Activated T-cell treated with anti-CD3 and anti-CD28 coated beads, Interleukin-2, amount 50 U/mL, for 4 hours (primary cell): Measurements from ENCODE around the gene TRIM59. TPM values are rescaled to one million over a fixed set of nuclear protein-coding genes. Genes with fewer than 3 reads are reported as not detected.

Experiments used
- ATAC-seq, 2 donors: fragments of 200-7000 bp; cut with Tn5 transposase; one replicate each; pipeline ENCODE4 v1.10.0; 2021
- DNase-seq: peaks from one replicate; pipeline ENCODE4 v3.0.0-alpha.2; 2020
- H3K27me3 Mint-ChIP-seq: one replicate; pipeline ENCODE4 v1.8.0; 2021; ENCODE audit warnings: low read depth, mixed read lengths
- H3K36me3 Mint-ChIP-seq: one replicate; pipeline ENCODE4 v1.8.0; 2022; ENCODE audit warnings: mixed read lengths; ENCODE audit not compliant: insufficient read depth
- H3K4me1 Mint-ChIP-seq: one replicate; pipeline ENCODE4 v1.8.0; 2021; ENCODE audit warnings: low read depth, mixed read lengths
- H3K4me3 Mint-ChIP-seq: one replicate; pipeline ENCODE4 v1.8.0; 2021; ENCODE audit warnings: mild to moderate bottlenecking, moderate library complexity, mixed read lengths
- H3K9me3 Mint-ChIP-seq: one replicate; pipeline ENCODE4 v1.8.0; 2021; ENCODE audit warnings: mixed read lengths
- total RNA-seq, 3 donors: library from RNA; stranded (reverse); gene quantifications; one replicate each; pipeline ENCODE4 v1.2.1, GENCODE V29; 2021

The TRIM59 gene
- total RNA-seq, result 10 to 100 TPM; 15.1 to 16.5 (median 15.3) TPM

GRCh38 chr3:160449636-160450598 is at the start of gene TRIM59:
TRIM59 (minus strand) TSS chr3:160449786; CDS start chr3:160439183, 10,603 bp downstream.
- Mint-ChIP-seq H3K4me1 (peaks cover 38% of the 10 kb centered on the region), H3K27me3 (no peaks in the 10 kb centered on the region), H3K9me3 (no peaks in the 10 kb centered on the region), H3K36me3 (no peaks in the 10 kb centered on the region), H3K4me3 (peak within 1 kb of the TSS; percentile 98)
- DNase-seq (peak; percentile 94), ATAC-seq (peak; percentile 97 to 98)

- Mint-ChIP-seq H3K4me1 (no peaks in the 10 kb centered on the region), H3K4me3 (no peak overlapping the region), H3K27me3 (no peaks in the 10 kb centered on the region), H3K9me3 (no peaks in the 10 kb centered on the region), H3K36me3 (peaks cover 35% of the 10 kb centered on the region)
- ATAC-seq, result no peak
- no peak for DNase-seq
Observed at GRCh38 chr3:160498202-160498601, 48.6 kb upstream of the TRIM59 start.

- ATAC-seq (no peak), DNase-seq (no peak)
- no peak overlapping the region for H3K4me3 Mint-ChIP-seq
- H3K9me3 Mint-ChIP-seq, result no peaks in the 10 kb centered on the region
- H3K27me3 Mint-ChIP-seq, result peaks cover 1% of the 10 kb centered on the region
- H3K4me1 Mint-ChIP-seq, result peaks cover 1% of the 10 kb centered on the region
- H3K36me3 Mint-ChIP-seq, result no peaks in the 10 kb centered on the region
Observed at GRCh38 chr3:160490166-160490565, 40.6 kb upstream of the TRIM59 start.

GRCh38 chr3:160486459-160486869 is 36.9 kb upstream of the TRIM59 start:
- no peak for DNase-seq
- no peaks in the 10 kb centered on the region for H3K36me3 Mint-ChIP-seq
- H3K27me3 Mint-ChIP-seq, result peaks cover 5% of the 10 kb centered on the region
- no peaks in the 10 kb centered on the region for H3K9me3 Mint-ChIP-seq
- no peak overlapping the region for H3K4me3 Mint-ChIP-seq
- H3K4me1 Mint-ChIP-seq, result peaks cover 2% of the 10 kb centered on the region
- no peak for ATAC-seq

- Mint-ChIP-seq H3K27me3 (peaks cover 5% of the 10 kb centered on the region), H3K4me1 (peaks cover 2% of the 10 kb centered on the region), H3K36me3 (no peaks in the 10 kb centered on the region), H3K4me3 (no peak overlapping the region), H3K9me3 (no peaks in the 10 kb centered on the region)
- no peak for DNase-seq
- no peak for ATAC-seq
Observed at GRCh38 chr3:160482796-160483195, 33.2 kb upstream of the TRIM59 start.

- no peak for DNase-seq
- Mint-ChIP-seq H3K36me3 (no peaks in the 10 kb centered on the region), H3K9me3 (no peaks in the 10 kb centered on the region), H3K4me3 (no peak overlapping the region), H3K4me1 (peaks cover 2% of the 10 kb centered on the region), H3K27me3 (peaks cover 7% of the 10 kb centered on the region)
- ATAC-seq, result no peak
Observed at GRCh38 chr3:160481856-160482255, 32.3 kb upstream of the TRIM59 start.

GRCh38 chr3:160480931-160481330 is 31.3 kb upstream of the TRIM59 start:
- Mint-ChIP-seq H3K36me3 (no peaks in the 10 kb centered on the region), H3K9me3 (no peaks in the 10 kb centered on the region), H3K4me1 (peaks cover 2% of the 10 kb centered on the region), H3K4me3 (no peak overlapping the region), H3K27me3 (peaks cover 7% of the 10 kb centered on the region)
- DNase-seq (no peak), ATAC-seq (no peak)

GRCh38 chr3:160479376-160479775 is 29.8 kb upstream of the TRIM59 start:
- peaks cover 5% of the 10 kb centered on the region for H3K27me3 Mint-ChIP-seq
- H3K9me3 Mint-ChIP-seq, result no peaks in the 10 kb centered on the region
- DNase-seq (no peak), ATAC-seq (no peak)
- H3K4me1 Mint-ChIP-seq, result no peaks in the 10 kb centered on the region
- H3K36me3 Mint-ChIP-seq, result no peaks in the 10 kb centered on the region
- H3K4me3 Mint-ChIP-seq, result no peak overlapping the region

GRCh38 chr3:160478338-160478737 is 28.8 kb upstream of the TRIM59 start:
- no peaks in the 10 kb centered on the region for H3K4me1 Mint-ChIP-seq
- H3K36me3 Mint-ChIP-seq, result no peaks in the 10 kb centered on the region
- H3K4me3 Mint-ChIP-seq, result no peak overlapping the region
- no peaks in the 10 kb centered on the region for H3K9me3 Mint-ChIP-seq
- H3K27me3 Mint-ChIP-seq, result peaks cover 5% of the 10 kb centered on the region
- no peak for DNase-seq
- ATAC-seq, result no peak

GRCh38 chr3:160477750-160478149 is 28.2 kb upstream of the TRIM59 start:
- Mint-ChIP-seq H3K9me3 (no peaks in the 10 kb centered on the region), H3K36me3 (no peaks in the 10 kb centered on the region), H3K27me3 (peaks cover 5% of the 10 kb centered on the region), H3K4me3 (no peak overlapping the region), H3K4me1 (no peaks in the 10 kb centered on the region)
- DNase-seq (no peak), ATAC-seq (no peak)

GRCh38 chr3:160475884-160476283 is 26.3 kb upstream of the TRIM59 start:
- ATAC-seq, result no peak
- Mint-ChIP-seq H3K4me1 (no peaks in the 10 kb centered on the region), H3K4me3 (no peak overlapping the region), H3K36me3 (no peaks in the 10 kb centered on the region), H3K27me3 (peaks cover 5% of the 10 kb centered on the region), H3K9me3 (no peaks in the 10 kb centered on the region)
- DNase-seq, result no peak

- no peaks in the 10 kb centered on the region for H3K4me1 Mint-ChIP-seq
- H3K4me3 Mint-ChIP-seq, result no peak overlapping the region
- H3K27me3 Mint-ChIP-seq, result peaks cover 5% of the 10 kb centered on the region
- no peak for DNase-seq
- no peaks in the 10 kb centered on the region for H3K36me3 Mint-ChIP-seq
- ATAC-seq, result no peak
- H3K9me3 Mint-ChIP-seq, result no peaks in the 10 kb centered on the region
Observed at GRCh38 chr3:160475153-160475552, 25.6 kb upstream of the TRIM59 start.

- Mint-ChIP-seq H3K4me3 (no peak overlapping the region), H3K4me1 (no peaks in the 10 kb centered on the region), H3K36me3 (no peaks in the 10 kb centered on the region), H3K9me3 (peaks cover 6% of the 10 kb centered on the region), H3K27me3 (peaks cover 5% of the 10 kb centered on the region)
- DNase-seq (no peak), ATAC-seq (no peak)
Observed at GRCh38 chr3:160474416-160474838, 24.8 kb upstream of the TRIM59 start.

GRCh38 chr3:160473978-160474377 is 24.4 kb upstream of the TRIM59 start:
- H3K4me3 Mint-ChIP-seq, result no peak overlapping the region
- H3K9me3 Mint-ChIP-seq, result peaks cover 6% of the 10 kb centered on the region
- H3K36me3 Mint-ChIP-seq, result peaks cover under 1% of the 10 kb centered on the region

GRCh38 chr3:160473221-160473620 is 23.6 kb upstream of the TRIM59 start:
- Mint-ChIP-seq H3K4me3 (no peak overlapping the region), H3K4me1 (no peaks in the 10 kb centered on the region), H3K9me3 (peaks cover 6% of the 10 kb centered on the region), H3K36me3 (peaks cover 3% of the 10 kb centered on the region), H3K27me3 (peaks cover 12% of the 10 kb centered on the region)
- no peak for DNase-seq
- ATAC-seq, result no peak

More at GRCh38 chr3:160473978-160474377, 24.4 kb upstream of the TRIM59 start:
- ATAC-seq, result no peak
- Mint-ChIP-seq H3K4me1 (no peaks in the 10 kb centered on the region), H3K27me3 (peaks cover 8% of the 10 kb centered on the region)
- no peak for DNase-seq
